Activated naive CD8-positive, alpha-beta T cell treated with anti-CD3 and anti-CD28 coated beads, Interleukin-2, amount 50 U/mL, for 24 hours (primary cell): ENCODE results near the gene ZCRB1.
"Not testable (repeated sequence)": the region's sequence is repeated elsewhere in the genome, so short reads cannot be mapped to it uniquely, and the experiment has no call there.

Experiments
- ATAC-seq: fragments of 150-1000 bp; cut with Tn5 transposase; one replicate; pipeline ENCODE4 v1.10.0; 2021
- DNase-seq: peaks from one replicate; pipeline ENCODE4 v3.0.0; 2021
- H3K27ac Mint-ChIP-seq: one replicate; pipeline ENCODE4 v1.8.0; 2021; ENCODE audit warnings: mild to moderate bottlenecking, mixed read lengths
- H3K27me3 Mint-ChIP-seq: one replicate; pipeline ENCODE4 v1.8.0; 2021; ENCODE audit warnings: mixed read lengths
- H3K36me3 Mint-ChIP-seq: one replicate; pipeline ENCODE4 v1.8.0; 2021; ENCODE audit warnings: low read depth, mixed read lengths
- H3K4me1 Mint-ChIP-seq: one replicate; pipeline ENCODE4 v1.8.0; 2021; ENCODE audit warnings: mixed read lengths
- H3K4me3 Mint-ChIP-seq: one replicate; pipeline ENCODE4 v1.8.0; 2021; ENCODE audit warnings: mild to moderate bottlenecking, moderate library complexity, mixed read lengths
- H3K9me3 Mint-ChIP-seq: one replicate; pipeline ENCODE4 v1.8.0; 2021; ENCODE audit warnings: mixed read lengths

ZCRB1 gene, protein sequence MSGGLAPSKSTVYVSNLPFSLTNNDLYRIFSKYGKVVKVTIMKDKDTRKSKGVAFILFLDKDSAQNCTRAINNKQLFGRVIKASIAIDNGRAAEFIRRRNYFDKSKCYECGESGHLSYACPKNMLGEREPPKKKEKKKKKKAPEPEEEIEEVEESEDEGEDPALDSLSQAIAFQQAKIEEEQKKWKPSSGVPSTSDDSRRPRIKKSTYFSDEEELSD

DNA sequence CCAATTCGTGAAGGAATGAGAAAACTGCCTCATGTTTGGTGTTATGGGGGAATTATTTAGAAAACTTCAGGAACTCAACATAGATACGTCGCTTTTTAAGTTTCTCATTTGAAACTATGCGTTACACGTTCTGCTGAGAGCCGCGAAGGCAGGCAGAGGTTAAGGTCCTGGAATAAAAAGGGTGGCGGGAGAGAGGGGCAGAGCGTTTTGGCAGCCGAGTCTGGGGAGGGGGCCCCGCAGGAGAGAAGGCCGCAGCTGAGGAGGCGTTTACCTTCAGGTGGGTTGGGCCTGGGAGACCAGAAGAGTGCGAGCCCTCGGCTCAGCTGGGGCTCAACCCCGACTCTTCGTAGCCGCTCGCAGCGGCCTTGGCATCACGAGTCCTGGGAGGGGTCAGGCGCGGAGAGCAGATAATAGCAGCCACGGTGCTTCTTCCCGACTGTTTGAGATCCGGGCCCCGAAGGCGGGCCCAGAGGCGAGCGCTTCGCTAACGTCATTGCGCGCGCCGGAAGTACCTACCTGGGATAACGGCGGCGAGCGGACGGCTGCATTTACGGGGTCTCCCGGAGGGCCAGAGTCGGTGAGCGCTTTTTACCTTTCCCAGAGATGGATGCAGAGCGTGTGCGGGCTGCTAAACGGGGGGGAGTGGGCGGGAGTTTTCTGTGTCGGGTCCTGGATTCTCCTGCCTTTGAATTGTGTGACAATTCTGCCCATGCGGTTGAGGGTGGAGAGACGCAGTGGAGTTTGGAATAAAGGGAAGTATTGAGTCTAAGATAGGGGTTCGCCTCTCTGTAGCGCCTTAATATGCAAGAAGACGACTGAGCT is at the start of gene ZCRB1, which contains the start of gene PPHLN1:
Gene ZCRB1, minus strand, starts transcription at position 442 of the 822 bp plus-strand sequence. CDS start 1,992 bp downstream, outside the sequence.
Gene PPHLN1, plus strand, starts transcription at position 515 of the 822 bp plus-strand sequence. CDS start 9,736 bp downstream, outside the sequence.
- H3K4me3 Mint-ChIP-seq, result peak within 1 kb of the TSS; percentile 95
- ATAC-seq (peak; percentile 96), DNase-seq (peak; percentile 87)
- peak within 1 kb of the TSS; percentile 94 for H3K27ac Mint-ChIP-seq
- no peaks in the 10 kb centered on the region for H3K27me3 Mint-ChIP-seq
- H3K4me1 Mint-ChIP-seq, result peaks cover 47% of the 10 kb centered on the region
- peaks cover 13% of the 10 kb centered on the region for H3K36me3 Mint-ChIP-seq
- no peaks in the 10 kb centered on the region for H3K9me3 Mint-ChIP-seq

DNA sequence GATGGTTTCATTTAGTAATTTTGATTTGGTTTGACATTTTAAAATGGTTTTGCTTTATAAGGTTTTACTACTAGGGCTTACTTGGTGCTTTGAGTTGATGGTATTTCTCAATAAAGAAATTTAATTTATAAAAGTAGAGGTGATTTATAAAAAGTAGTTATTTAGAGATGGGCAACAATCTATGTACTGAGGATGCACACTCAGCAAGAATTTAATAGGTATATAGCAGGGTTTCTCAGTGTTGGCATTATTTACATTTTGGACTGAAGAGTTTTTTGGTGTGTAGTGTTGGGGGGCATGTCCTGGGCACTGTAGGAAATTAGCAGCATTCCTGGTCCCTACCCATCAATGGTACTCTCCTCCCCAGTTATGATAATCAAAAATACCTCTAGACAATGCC is 47.8 kb upstream of the ZCRB1 start:
- no peaks in the 10 kb centered on the region for H3K9me3 Mint-ChIP-seq
- H3K4me1 Mint-ChIP-seq, result no peaks in the 10 kb centered on the region
- H3K4me3 Mint-ChIP-seq, result no peak overlapping the region
- ATAC-seq, result no peak
- no peak overlapping the region for H3K27ac Mint-ChIP-seq
- DNase-seq, result no peak
- peaks cover 16% of the 10 kb centered on the region for H3K36me3 Mint-ChIP-seq
- no peaks in the 10 kb centered on the region for H3K27me3 Mint-ChIP-seq

DNA sequence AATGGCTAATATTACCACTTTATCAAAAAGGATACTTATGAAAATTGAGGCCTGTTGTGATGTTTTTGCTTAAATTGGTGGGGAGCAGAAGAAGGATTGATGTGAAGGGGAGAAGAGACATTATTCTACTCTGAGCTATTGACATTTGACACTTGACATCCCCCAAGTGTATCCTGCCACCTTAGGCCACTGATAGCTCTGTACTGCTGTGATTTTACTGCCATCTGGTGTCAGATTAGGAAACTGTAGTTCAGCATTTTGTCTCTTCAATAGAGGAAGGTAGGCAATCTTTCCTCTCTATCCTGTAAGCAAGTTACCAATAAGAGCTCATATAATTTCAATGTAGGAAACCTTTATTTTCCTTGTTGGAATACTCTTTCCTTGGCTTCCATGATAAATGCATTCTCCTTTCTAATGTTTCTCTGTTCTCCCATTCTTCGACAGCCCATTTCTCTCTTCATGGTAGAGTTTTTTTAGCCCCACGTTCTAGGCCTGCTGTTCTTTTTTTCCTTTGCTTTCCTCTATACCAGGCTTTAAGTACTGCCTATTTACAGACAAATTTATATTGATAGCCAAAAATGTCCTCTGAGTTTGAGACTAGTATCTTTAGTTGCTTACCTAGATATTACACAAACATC is 46.4 kb upstream of the ZCRB1 start:
- ATAC-seq, result peak; percentile 96
- no peaks in the 10 kb centered on the region for H3K27me3 Mint-ChIP-seq
- no peaks in the 10 kb centered on the region for H3K9me3 Mint-ChIP-seq
- no peak overlapping the region for H3K27ac Mint-ChIP-seq
- H3K36me3 Mint-ChIP-seq, result peaks cover 8% of the 10 kb centered on the region
- no peak overlapping the region for H3K4me3 Mint-ChIP-seq
- peak; percentile 6 for DNase-seq
- no peaks in the 10 kb centered on the region for H3K4me1 Mint-ChIP-seq

DNA sequence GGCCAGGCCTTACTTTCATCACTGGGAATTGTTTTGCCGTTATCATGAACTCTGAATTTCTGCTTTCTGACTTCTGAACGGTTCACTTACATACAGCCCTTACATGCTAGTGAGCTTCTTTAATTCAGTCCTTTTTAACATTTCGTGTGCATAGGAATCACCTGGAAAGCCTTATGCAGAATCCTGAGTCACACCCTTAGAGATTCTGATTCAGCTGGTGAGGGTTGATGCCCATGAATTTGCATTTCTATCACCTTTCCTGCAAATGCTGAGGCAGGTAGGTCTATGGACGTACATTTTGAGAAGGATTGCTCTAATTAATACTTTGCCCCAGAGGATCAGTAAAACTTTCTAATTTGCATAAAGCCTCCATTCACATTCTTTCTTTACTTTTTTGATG is 44.1 kb upstream of the ZCRB1 start:
- DNase-seq, result no peak
- no peak overlapping the region for H3K4me3 Mint-ChIP-seq
- H3K27ac Mint-ChIP-seq, result no peak overlapping the region
- H3K9me3 Mint-ChIP-seq, result no peaks in the 10 kb centered on the region
- no peaks in the 10 kb centered on the region for H3K36me3 Mint-ChIP-seq
- no peaks in the 10 kb centered on the region for H3K27me3 Mint-ChIP-seq
- peaks cover 6% of the 10 kb centered on the region for H3K4me1 Mint-ChIP-seq
- no peak for ATAC-seq

DNA sequence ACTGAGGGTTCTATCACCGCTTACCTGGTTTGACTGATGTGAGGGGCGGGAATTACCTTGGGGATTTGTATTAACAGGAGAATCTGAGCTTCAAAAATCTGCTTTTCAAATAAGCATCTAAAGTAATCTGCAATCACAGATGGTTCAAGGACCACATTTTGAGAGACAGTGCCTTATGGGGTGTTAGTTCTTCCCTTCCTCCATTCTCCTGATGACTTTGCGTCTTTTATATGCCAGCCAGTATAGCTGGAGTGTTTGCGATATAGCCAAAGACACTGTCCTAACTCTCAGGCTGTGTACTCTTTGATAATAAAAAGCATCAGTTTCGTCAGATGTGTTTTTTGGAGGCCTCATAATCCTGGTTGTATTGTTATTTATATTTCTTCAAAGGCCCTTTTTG is 39.6 kb upstream of the ZCRB1 start:
- Mint-ChIP-seq H3K4me3 (no peak overlapping the region), H3K27me3 (no peaks in the 10 kb centered on the region), H3K4me1 (peaks cover 41% of the 10 kb centered on the region), H3K36me3 (peaks cover 16% of the 10 kb centered on the region), H3K27ac (no peak overlapping the region), H3K9me3 (no peaks in the 10 kb centered on the region)
- no peak for DNase-seq
- no peak for ATAC-seq

DNA sequence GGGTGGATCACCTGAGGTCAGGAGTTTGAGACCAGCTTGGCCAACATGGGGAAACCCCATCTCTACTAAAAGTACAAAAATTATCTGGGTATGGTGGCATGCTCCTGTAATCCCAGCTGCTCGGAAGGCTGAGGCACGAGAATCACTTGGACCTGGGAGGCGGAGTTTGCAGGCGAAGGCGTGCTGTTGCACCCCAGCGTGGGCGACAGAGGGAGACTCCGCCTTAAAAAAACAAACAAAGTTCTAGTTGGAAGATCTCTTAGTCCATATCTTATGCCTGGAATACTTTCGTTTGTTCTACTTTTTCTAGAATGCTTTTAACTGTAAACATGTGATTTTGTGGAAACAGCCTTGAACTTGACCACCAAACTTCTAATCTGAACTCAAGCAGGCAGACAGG is 38.8 kb upstream of the ZCRB1 start:
- ATAC-seq, result no peak
- Mint-ChIP-seq H3K27ac (no peak overlapping the region), H3K4me3 (no peak overlapping the region), H3K9me3 (no peaks in the 10 kb centered on the region), H3K27me3 (no peaks in the 10 kb centered on the region), H3K4me1 (peaks cover 48% of the 10 kb centered on the region), H3K36me3 (peaks cover 17% of the 10 kb centered on the region)
- no peak for DNase-seq

DNA sequence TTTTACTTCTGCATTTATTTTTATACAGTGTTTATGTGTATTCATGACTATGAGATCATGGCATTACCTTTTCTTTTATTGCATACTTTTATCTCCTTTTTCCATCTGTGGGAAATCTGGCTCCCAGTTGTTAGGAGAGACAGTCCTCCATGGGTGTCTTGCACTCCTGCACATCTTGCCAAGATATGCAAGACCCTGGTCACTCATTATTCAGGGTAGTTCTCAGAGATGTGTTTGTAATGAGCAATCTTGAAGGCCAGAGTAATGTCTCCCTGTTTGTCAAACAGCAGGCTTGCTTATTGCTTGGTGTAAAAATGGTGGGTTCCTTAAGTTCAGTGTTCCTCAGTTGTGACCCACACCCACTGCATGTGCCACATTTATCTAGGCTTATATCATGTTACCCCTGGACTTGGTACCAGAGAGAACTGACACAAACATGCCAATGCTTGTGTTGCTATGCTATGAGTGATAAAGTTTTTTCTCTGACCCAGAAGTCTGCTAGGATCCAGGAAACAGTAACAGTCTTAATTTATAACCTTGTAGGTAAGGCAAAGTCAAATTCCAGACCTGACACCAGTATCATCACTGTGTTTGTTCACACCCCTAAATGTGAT is 36.9 kb upstream of the ZCRB1 start:
- H3K4me3 Mint-ChIP-seq, result no peak overlapping the region
- no peak for DNase-seq
- no peak for ATAC-seq
- H3K9me3 Mint-ChIP-seq, result no peaks in the 10 kb centered on the region
- H3K27ac Mint-ChIP-seq, result peak overlapping the region; percentile 34
- H3K4me1 Mint-ChIP-seq, result peaks cover 52% of the 10 kb centered on the region
- peaks cover 22% of the 10 kb centered on the region for H3K36me3 Mint-ChIP-seq
- H3K27me3 Mint-ChIP-seq, result no peaks in the 10 kb centered on the region

DNA sequence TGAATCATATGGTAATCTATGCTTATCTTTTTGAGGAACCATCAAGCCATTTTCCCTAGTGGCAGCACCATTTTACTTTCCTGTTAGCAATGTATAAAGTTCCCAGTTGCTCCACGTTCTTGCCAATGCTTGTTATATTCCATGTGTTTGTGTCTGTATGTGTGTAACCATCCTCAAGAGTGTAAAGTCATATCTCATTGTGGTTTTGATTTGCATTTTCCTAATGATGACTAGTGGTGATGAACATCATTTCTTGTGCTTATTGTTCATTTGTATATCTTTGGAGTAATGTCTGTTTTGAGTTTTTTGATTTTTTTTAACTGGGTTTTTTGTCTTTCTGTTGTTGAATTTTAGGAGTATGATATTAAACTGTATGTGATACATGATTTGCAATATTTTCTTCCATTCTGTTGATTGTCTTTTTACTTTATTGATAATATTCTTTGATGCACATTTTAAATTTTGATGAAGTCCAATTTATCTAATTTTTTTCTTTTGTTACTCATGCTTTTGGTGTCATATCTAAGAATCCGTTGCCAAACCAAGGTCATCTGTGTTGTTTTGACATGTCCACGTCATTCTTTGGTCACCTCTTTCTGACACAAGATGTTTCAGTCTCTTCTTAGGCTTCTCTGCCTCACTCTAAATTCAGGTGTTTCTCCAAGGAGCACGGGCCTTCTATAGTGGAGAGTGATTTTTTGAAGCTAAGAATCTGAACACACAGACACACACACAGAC is 36.2 kb upstream of the ZCRB1 start:
- DNase-seq (no peak), ATAC-seq (peak; percentile 73)
- peaks cover 52% of the 10 kb centered on the region for H3K4me1 Mint-ChIP-seq
- no peaks in the 10 kb centered on the region for H3K27me3 Mint-ChIP-seq
- H3K4me3 Mint-ChIP-seq, result no peak overlapping the region
- H3K36me3 Mint-ChIP-seq, result peaks cover 26% of the 10 kb centered on the region
- no peaks in the 10 kb centered on the region for H3K9me3 Mint-ChIP-seq
- H3K27ac Mint-ChIP-seq, result peak overlapping the region; percentile 64

DNA sequence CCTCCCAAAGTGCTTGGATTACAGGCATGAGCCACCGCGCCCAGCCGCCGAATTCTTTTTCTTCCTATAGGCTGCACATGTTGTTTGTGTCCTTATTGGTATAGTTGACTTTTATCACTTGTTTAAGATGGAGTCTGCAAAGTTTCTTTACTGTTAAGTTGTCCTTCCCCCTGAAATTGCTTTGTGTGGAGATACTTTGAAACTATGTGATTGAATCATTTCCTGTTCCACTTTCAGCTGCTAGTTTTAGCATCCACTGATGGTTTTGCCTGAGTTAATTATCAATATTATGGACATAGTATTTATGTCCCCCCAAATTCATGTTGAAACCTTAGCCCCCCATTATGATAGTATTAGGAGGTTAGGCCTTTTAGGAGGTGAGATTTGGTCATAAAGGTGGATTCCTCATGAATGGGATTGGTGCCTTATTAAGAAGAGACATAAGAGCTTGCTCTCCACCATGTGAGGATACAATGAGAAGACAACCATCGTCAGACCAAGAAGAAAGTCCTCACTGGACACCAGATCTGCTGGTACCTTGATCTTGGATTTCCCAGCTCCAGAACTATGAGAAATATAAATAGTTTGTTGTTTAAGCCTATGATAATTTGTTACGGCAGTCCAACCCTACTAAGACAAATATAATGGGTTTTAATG is 35.0 kb upstream of the ZCRB1 start:
- ATAC-seq, result peak; percentile 66

DNA sequence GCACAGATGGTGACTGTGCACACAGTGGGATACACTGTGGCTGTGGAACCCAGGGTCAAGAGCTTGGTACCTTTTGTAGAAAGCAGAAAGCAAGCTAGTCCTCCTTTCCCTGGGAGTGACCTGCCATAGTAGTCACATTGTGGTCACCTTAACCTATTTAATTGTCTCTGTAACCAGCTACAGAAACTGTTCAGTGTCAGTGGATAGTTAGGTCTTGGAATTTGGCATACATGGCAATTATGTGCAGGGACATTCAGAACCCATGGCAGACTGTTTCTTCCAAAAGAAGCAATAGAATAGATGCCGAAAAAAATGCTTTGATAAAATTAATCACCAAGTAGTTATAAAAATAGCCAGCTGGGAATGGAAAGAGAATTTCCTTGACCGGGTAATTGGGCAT is 30.4 kb upstream of the ZCRB1 start:
- no peak overlapping the region for H3K27ac Mint-ChIP-seq
- H3K9me3 Mint-ChIP-seq, result no peaks in the 10 kb centered on the region
- H3K27me3 Mint-ChIP-seq, result no peaks in the 10 kb centered on the region
- DNase-seq (no peak), ATAC-seq (no peak)
- H3K4me3 Mint-ChIP-seq, result no peak overlapping the region
- H3K36me3 Mint-ChIP-seq, result peaks cover 23% of the 10 kb centered on the region
- peaks cover 20% of the 10 kb centered on the region for H3K4me1 Mint-ChIP-seq

More for the DNA sequence above, 35.0 kb upstream of the ZCRB1 start:
- Mint-ChIP-seq H3K9me3 (no peaks in the 10 kb centered on the region), H3K4me3 (no peak overlapping the region), H3K27ac (peak overlapping the region; percentile 61), H3K36me3 (peaks cover 31% of the 10 kb centered on the region), H3K27me3 (no peaks in the 10 kb centered on the region), H3K4me1 (peaks cover 51% of the 10 kb centered on the region)
- no peak for DNase-seq

DNA sequence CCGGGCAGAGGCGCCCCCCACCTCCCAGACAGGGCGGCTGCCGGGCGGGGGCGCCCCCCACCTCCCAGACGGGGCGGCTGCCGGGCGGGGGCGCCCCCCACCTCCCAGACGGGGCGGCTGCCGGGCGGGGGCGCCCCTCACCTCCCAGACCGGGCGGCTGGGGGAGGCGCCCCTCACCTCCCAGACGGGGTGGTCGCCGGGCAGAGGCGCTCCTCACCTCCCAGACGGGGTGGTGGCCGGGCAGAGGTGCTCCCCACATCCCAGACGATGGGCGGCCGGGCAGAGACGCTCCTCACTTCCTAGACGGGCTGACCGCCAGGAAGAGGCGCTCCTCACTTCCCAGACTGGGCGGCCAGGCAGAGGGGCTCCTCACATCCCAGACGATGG is 24.1 kb upstream of the ZCRB1 start:
- H3K4me3 Mint-ChIP-seq, H3K9me3 Mint-ChIP-seq, H3K27ac Mint-ChIP-seq, DNase-seq, H3K36me3 Mint-ChIP-seq, ATAC-seq, H3K27me3 Mint-ChIP-seq: not testable (repeated sequence)
- peaks cover 13% of the 10 kb centered on the region for H3K4me1 Mint-ChIP-seq

DNA sequence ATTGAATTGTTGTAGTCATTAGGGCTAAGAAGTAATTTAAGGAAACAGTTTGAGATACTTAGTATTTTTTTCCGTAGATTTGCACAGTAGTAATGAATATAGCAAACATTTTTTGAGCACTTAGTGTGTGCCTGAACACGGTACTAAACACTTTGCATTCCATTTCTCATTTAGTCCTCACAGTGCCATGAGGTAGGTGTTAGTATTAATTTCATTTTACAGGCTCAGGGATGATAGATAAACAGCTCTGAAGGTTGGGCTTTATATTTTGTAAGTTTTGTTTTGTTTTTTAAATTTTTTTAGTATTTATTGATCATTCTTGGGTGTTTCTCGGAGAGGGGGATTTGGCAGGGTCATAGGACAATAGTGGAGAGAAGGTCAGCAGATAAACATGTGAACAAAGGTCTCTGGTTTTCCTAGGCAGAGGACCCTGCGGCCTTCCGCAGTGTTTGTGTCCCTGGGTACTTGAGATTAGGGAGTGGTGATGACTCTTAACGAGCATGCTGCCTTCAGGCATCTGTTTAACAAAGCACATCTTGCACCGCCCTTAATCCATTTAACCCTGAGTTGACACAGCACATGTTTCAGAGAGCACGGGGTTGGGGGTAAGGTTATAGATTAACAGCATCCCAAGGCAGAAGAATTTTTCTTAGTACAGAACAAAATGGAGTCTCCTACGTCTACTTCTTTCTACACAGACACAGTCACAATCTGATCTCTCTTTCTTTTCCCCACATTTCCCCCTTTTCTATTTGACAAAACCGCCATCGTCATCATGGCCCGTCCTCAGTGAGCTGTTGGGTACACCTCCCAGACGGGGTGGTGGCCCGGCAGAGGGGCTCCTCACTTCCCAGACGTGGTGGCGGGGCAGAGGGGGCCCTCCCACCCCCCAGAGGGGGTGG is 23.5 kb upstream of the ZCRB1 start:
- H3K4me3 Mint-ChIP-seq, H3K9me3 Mint-ChIP-seq, ATAC-seq, H3K36me3 Mint-ChIP-seq, DNase-seq, H3K27ac Mint-ChIP-seq, H3K27me3 Mint-ChIP-seq: not testable (repeated sequence)
- peaks cover 15% of the 10 kb centered on the region for H3K4me1 Mint-ChIP-seq
